GM23338 (cell line): Measurements from ENCODE around the gene SIRT1. TPM values are rescaled to one million over a fixed set of nuclear protein-coding genes. Genes with fewer than 3 reads are reported as not detected.
"Not testable (repeated sequence)": the region's sequence is repeated elsewhere in the genome, so short reads cannot be mapped to it uniquely, and the experiment has no call there.

Experiments
- ATAC-seq: fragments of 200-7000 bp; cut with Tn5 transposase; 3 replicates; pipeline ENCODE4 v1.9.1; 2020
- DNase-seq: peaks from one replicate; pipeline ENCODE4 v3.0.0-alpha.2; 2015; ENCODE audit warnings: low spot score
- H2AFZ ChIP-seq: fragments of 200-600 bp; sonication (generic); 2 replicates; pipeline ENCODE4 v1.8.0; 2016; ENCODE audit warnings: antibody characterized with exemption, mild to moderate bottlenecking, moderate library complexity
- H3F3A ChIP-seq: fragments of 200-600 bp; sonication (generic); replicated peaks from 2 replicates; pipeline ENCODE4 v1.8.0; 2017; ENCODE audit warnings: antibody characterized with exemption, mixed run types, low read depth
- H3K27ac ChIP-seq: fragments of 200-600 bp; sonication (generic); 2 replicates; pipeline ENCODE4 v1.6.1; 2016; ENCODE audit warnings: low read depth
- H3K27me3 ChIP-seq: fragments of 200-600 bp; sonication (generic); 2 replicates; pipeline ENCODE4 v1.8.0; 2016; ENCODE audit warnings: mild to moderate bottlenecking, mixed run types, moderate library complexity; ENCODE audit not compliant: insufficient read depth
- H3K36me3 ChIP-seq: fragments of 200-600 bp; sonication (generic); 2 replicates; pipeline ENCODE4 v1.8.0; 2016; ENCODE audit warnings: mild to moderate bottlenecking; ENCODE audit not compliant: insufficient read depth
- H3K4me1 ChIP-seq: fragments of 200-600 bp; sonication (generic); 2 replicates; pipeline ENCODE4 v1.8.0; 2016; ENCODE audit warnings: mild to moderate bottlenecking, moderate library complexity; ENCODE audit not compliant: insufficient read depth
- H3K4me2 ChIP-seq: fragments of 200-600 bp; sonication (generic); 2 replicates; pipeline ENCODE4 v1.7.1; 2017; ENCODE audit warnings: mixed run types
- H3K4me3 ChIP-seq: fragments of 200-600 bp; sonication (generic); 2 replicates; pipeline ENCODE4 v1.6.1; 2016; ENCODE audit warnings: mixed run types
- H3K79me2 ChIP-seq: fragments of 200-600 bp; sonication (generic); replicated peaks from 2 replicates; pipeline ENCODE4 v1.8.0; 2017; ENCODE audit warnings: mild to moderate bottlenecking; ENCODE audit not compliant: insufficient read depth
- H3K9me2 ChIP-seq: fragments of 200-600 bp; sonication (generic); 2 replicates; pipeline ENCODE4 v1.8.0; 2017; ENCODE audit not compliant: insufficient read depth
- H4K20me1 ChIP-seq: fragments of 200-600 bp; sonication (generic); replicated peaks from 2 replicates; pipeline ENCODE4 v1.8.0; 2017; ENCODE audit warnings: mild to moderate bottlenecking; ENCODE audit not compliant: insufficient read depth
- H3K27ac Mint-ChIP-seq: 2 replicates; pipeline ENCODE4 v1.8.0; 2020; ENCODE audit warnings: inconsistent platforms, mild to moderate bottlenecking, moderate library complexity, mixed read lengths
- H3K27me3 Mint-ChIP-seq: 3 replicates; pipeline ENCODE4 v1.8.0; 2022; ENCODE audit warnings: low read depth, mild to moderate bottlenecking, moderate library complexity, mixed read lengths, inconsistent platforms; ENCODE audit not compliant: insufficient read depth, poor library complexity
- H3K36me3 Mint-ChIP-seq: 3 replicates; pipeline ENCODE4 v1.8.0; 2021; ENCODE audit warnings: low read depth, mild to moderate bottlenecking, inconsistent platforms, moderate library complexity, mixed read lengths
- H3K4me1 Mint-ChIP-seq: 3 replicates; pipeline ENCODE4 v1.8.0; 2020; ENCODE audit warnings: mild to moderate bottlenecking, inconsistent platforms, mixed read lengths
- H3K4me3 Mint-ChIP-seq: 3 replicates; pipeline ENCODE4 v1.8.0; 2021; ENCODE audit warnings: moderate library complexity, mild to moderate bottlenecking, inconsistent platforms, mixed read lengths
- H3K9me3 Mint-ChIP-seq: 3 replicates; pipeline ENCODE4 v1.8.0; 2020; ENCODE audit warnings: moderate library complexity, mild to moderate bottlenecking, inconsistent platforms, mixed read lengths
- EZH2 ChIP-seq: fragments of 200-600 bp; sonication (generic); IDR thresholded peaks from one replicate; pipeline ENCODE4 v1.8.0; 2017; ENCODE audit warnings: antibody characterized with exemption, mild to moderate bottlenecking, low read depth; ENCODE audit not compliant: unreplicated experiment
- JUNB ChIP-seq: IDR thresholded peaks from one replicate; pipeline ENCODE4 v1.6.1; 2016; ENCODE audit warnings: antibody characterized with exemption; ENCODE audit not compliant: unreplicated experiment
- polyA plus RNA-seq: library from polyadenylated mRNA; unstranded; fragments of >200 nt; fragmentation: Nextera tagmentation; extraction: Ambion mirVana; gene quantifications from 2 replicates; pipeline ENCODE4 v1.2.1, GENCODE V29; 2016
- small RNA-seq: library from RNA; depleted of rRNA; stranded (forward); fragments of <200 nt; gene quantifications from one replicate; pipeline ENCODE3, GENCODE V24; 2014; ENCODE audit warnings: low replicate concordance
- total RNA-seq: library from RNA; depleted of rRNA; stranded (reverse); fragments of >200 nt; shearing (Covaris generic); gene quantifications from 2 replicates; pipeline ENCODE4 v1.2.3, GENCODE V29; 2014; rRNA removed
- TF ChIP-seq, protein P1 (sequence below): IDR thresholded peaks from 2 replicates; pipeline ENCODE4 v1.6.1; 2016; ENCODE audit warnings: antibody characterized with exemption
- TF ChIP-seq, protein P2 (sequence below), 2 experiments: fragments of 200-600 bp in 1 of 2; sonication (generic) in 1 of 2; conservative IDR thresholded peaks; 2 replicates each; pipeline versions ENCODE4 v1.5.1 to v1.6.1; 2016 to 2017; ENCODE audit warnings: antibody characterized with exemption in 2 of 2, low read depth in 2 of 2, mild to moderate bottlenecking in 2 of 2, moderate library complexity in 1 of 2

Gene SIRT1
- total and polyA plus RNA-seq, 2 experiments from 2014 or later: 35.9 to 61.6 TPM

- no peak overlapping the region for H3K27ac ChIP-seq
- Mint-ChIP-seq H3K27me3 (peaks cover 3% of the 10 kb centered on the region), H3K9me3 (peaks cover 4% of the 10 kb centered on the region), H3K4me3 (no peak overlapping the region), H3K4me1 (peaks cover 11% of the 10 kb centered on the region; the same call in 2 of the 3 replicates), H3K36me3 (peaks cover 16% of the 10 kb centered on the region), H3K27ac (no peak overlapping the region)
- no peak for DNase-seq
- H3K4me3 ChIP-seq: no peak overlapping the region
- no peaks in the 10 kb centered on the region for H3K9me2 ChIP-seq
- H3F3A ChIP-seq: no peaks in the 10 kb centered on the region
- no peaks in the 10 kb centered on the region for H3K27me3 ChIP-seq
- TF ChIP-seq, protein P1, sequence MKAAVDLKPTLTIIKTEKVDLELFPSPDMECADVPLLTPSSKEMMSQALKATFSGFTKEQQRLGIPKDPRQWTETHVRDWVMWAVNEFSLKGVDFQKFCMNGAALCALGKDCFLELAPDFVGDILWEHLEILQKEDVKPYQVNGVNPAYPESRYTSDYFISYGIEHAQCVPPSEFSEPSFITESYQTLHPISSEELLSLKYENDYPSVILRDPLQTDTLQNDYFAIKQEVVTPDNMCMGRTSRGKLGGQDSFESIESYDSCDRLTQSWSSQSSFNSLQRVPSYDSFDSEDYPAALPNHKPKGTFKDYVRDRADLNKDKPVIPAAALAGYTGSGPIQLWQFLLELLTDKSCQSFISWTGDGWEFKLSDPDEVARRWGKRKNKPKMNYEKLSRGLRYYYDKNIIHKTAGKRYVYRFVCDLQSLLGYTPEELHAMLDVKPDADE: no peak
- TF ChIP-seq EZH2: no peak
- no peak for TF ChIP-seq JUNB
- TF ChIP-seq, protein P2, sequence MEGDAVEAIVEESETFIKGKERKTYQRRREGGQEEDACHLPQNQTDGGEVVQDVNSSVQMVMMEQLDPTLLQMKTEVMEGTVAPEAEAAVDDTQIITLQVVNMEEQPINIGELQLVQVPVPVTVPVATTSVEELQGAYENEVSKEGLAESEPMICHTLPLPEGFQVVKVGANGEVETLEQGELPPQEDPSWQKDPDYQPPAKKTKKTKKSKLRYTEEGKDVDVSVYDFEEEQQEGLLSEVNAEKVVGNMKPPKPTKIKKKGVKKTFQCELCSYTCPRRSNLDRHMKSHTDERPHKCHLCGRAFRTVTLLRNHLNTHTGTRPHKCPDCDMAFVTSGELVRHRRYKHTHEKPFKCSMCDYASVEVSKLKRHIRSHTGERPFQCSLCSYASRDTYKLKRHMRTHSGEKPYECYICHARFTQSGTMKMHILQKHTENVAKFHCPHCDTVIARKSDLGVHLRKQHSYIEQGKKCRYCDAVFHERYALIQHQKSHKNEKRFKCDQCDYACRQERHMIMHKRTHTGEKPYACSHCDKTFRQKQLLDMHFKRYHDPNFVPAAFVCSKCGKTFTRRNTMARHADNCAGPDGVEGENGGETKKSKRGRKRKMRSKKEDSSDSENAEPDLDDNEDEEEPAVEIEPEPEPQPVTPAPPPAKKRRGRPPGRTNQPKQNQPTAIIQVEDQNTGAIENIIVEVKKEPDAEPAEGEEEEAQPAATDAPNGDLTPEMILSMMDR (conservative IDR thresholded peaks at IDR 0.05; ENCODE audit: low read depth in 2 of 2): no peak
- no peaks in the 10 kb centered on the region for H4K20me1 ChIP-seq
- H3K79me2 ChIP-seq: peaks cover 8% of the 10 kb centered on the region; the same call in 1 of the 2 replicates
- ATAC-seq: no peak
- no peaks in the 10 kb centered on the region for H3K36me3 ChIP-seq
- no peak overlapping the region for H2AFZ ChIP-seq
- no peak overlapping the region for H3K4me2 ChIP-seq
- H3K4me1 ChIP-seq: peaks cover 5% of the 10 kb centered on the region; the same call in 1 of the 2 replicates
Observed at GRCh38 chr10:67965456-67965855, 81.0 kb downstream of the SIRT1 start.

- not testable (repeated sequence) for ATAC-seq, H3K4me3 Mint-ChIP-seq, DNase-seq, H3K4me2 ChIP-seq, H3K36me3 ChIP-seq, H3K9me2 ChIP-seq, H3K27ac ChIP-seq, H2AFZ ChIP-seq, H3K9me3 Mint-ChIP-seq, H3K4me1 ChIP-seq, H3K27me3 Mint-ChIP-seq, H3K27ac Mint-ChIP-seq, H4K20me1 ChIP-seq, H3F3A ChIP-seq, H3K27me3 ChIP-seq, H3K79me2 ChIP-seq, H3K4me3 ChIP-seq
- peaks cover 22% of the 10 kb centered on the region for H3K36me3 Mint-ChIP-seq
- H3K4me1 Mint-ChIP-seq: peaks cover 11% of the 10 kb centered on the region; the same call in 2 of the 3 replicates
Observed at GRCh38 chr10:67966035-67966434, 81.6 kb downstream of the SIRT1 start.

Small RNAs within 50 kb of the gene (small RNA-seq; reads per million reads assigned to genes)
- gene RNU6-523P: not detected

Other genes with a start within 250 kb of the SIRT1 start
- 0.50 and 3.3 TPM in 2 replicates for gene CTNNA3, start 188.5 kb upstream of the SIRT1 start, total RNA-seq
- 0.71 and 1.2 TPM in 2 replicates for gene CTNNA3, start 188.5 kb upstream of the SIRT1 start, polyA plus RNA-seq
- gene DNAJC12, start 46.5 kb upstream of the SIRT1 start, total RNA-seq: 1.1 and 2.2 TPM in 2 replicates
- 4.5 and 5.7 TPM in 2 replicates for gene DNAJC12, start 46.5 kb upstream of the SIRT1 start, polyA plus RNA-seq
- gene HERC4, start 190.6 kb downstream of the SIRT1 start, total RNA-seq: 60.4 and 67.2 TPM in 2 replicates
- gene HERC4, start 190.6 kb downstream of the SIRT1 start, polyA plus RNA-seq: 16.2 and 20.1 TPM in 2 replicates
- not detected in 2 replicates for gene MYPN, start 224.8 kb downstream of the SIRT1 start, total RNA-seq
- not detected in 2 replicates for gene MYPN, start 224.8 kb downstream of the SIRT1 start, polyA plus RNA-seq